IPS DF 6.9 (cell line): ENCODE results near the gene ARSB.
"Not testable (repeated sequence)": the region's sequence is repeated elsewhere in the genome, so short reads cannot be mapped to it uniquely, and the experiment has no call there.

Source experiments
- DNase-seq: peaks from one replicate; pipeline ENCODE4 v3.0.0-alpha.2; 2013; ENCODE audit warnings: low read depth, low spot score
- H3K27ac ChIP-seq: one replicate; pipeline ENCODE4 v1.5.1; 2013; ENCODE audit warnings: low read length, control low read depth
- H3K27me3 ChIP-seq: 2 replicates; pipeline ENCODE4 v1.6.1; 2013; ENCODE audit warnings: mild to moderate bottlenecking, low read length; ENCODE audit not compliant: control insufficient read depth, insufficient read depth
- H3K36me3 ChIP-seq: 2 replicates; pipeline ENCODE4 v1.6.1; 2013; ENCODE audit warnings: low read length; ENCODE audit not compliant: control insufficient read depth, insufficient read depth
- H3K4me1 ChIP-seq: 2 replicates; pipeline ENCODE4 v1.6.1; 2013; ENCODE audit warnings: low read length; ENCODE audit not compliant: control insufficient read depth, insufficient read depth
- H3K4me3 ChIP-seq: 2 replicates; pipeline ENCODE4 v1.5.1; 2013; ENCODE audit warnings: mild to moderate bottlenecking, low read length
- H3K9me3 ChIP-seq: 2 replicates; pipeline ENCODE4 v1.6.1; 2013; ENCODE audit warnings: low read length, inconsistent platforms; ENCODE audit not compliant: control insufficient read depth, insufficient read depth
- WGBS: extraction: QIAGEN DNeasy Blood & Tissue Kit; methylation state at CpG from one replicate; pipeline ENCODE4 v1.1.7; 2013; ENCODE audit warnings: mixed read lengths, missing lambda C conversion rate; ENCODE audit not compliant: insufficient read length, insufficient coverage; 5-methylcytosine and 5-hydroxymethylcytosine counted together

Gene ARSB

GRCh38 chr5:78997090-78997489, 12.0 kb upstream of the ARSB start:
- no CpG with 5 or more reads among the region's 2 CpGs for WGBS
- Histone ChIP-seq H3K27me3 (no peaks in the 10 kb centered on the region), H3K4me1 (no peaks in the 10 kb centered on the region), H3K9me3 (no peaks in the 10 kb centered on the region; the same call in 1 of the 2 replicates), H3K27ac (no peak overlapping the region), H3K36me3 (no peaks in the 10 kb centered on the region), H3K4me3 (no peak overlapping the region)
- no peak for DNase-seq

- H3K27me3 ChIP-seq: no peaks in the 10 kb centered on the region
- DNase-seq: no peak
These were observed 10.5 kb upstream of the ARSB start for GRCh38 chr5:78995521-78996007.

GRCh38 chr5:78993165-78993564, 8.1 kb upstream of the ARSB start:
- no peak overlapping the region for H3K4me3 ChIP-seq
- H3K36me3 ChIP-seq: no peaks in the 10 kb centered on the region
- H3K9me3 ChIP-seq: no peaks in the 10 kb centered on the region; the same call in 1 of the 2 replicates
- no peaks in the 10 kb centered on the region for H3K4me1 ChIP-seq
- no peaks in the 10 kb centered on the region for H3K27me3 ChIP-seq
- no peak for DNase-seq
- no peak overlapping the region for H3K27ac ChIP-seq

More at GRCh38 chr5:78995521-78996007, 10.5 kb upstream of the ARSB start:
- Histone ChIP-seq H3K27ac (no peak overlapping the region), H3K36me3 (no peaks in the 10 kb centered on the region), H3K4me1 (no peaks in the 10 kb centered on the region), H3K9me3 (no peaks in the 10 kb centered on the region; the same call in 1 of the 2 replicates), H3K4me3 (no peak overlapping the region)
- no CpG with 5 or more reads among the region's 2 CpGs for WGBS

GRCh38 chr5:78992146-78992545, 7.0 kb upstream of the ARSB start:
- Histone ChIP-seq H3K4me3 (no peak overlapping the region), H3K27me3 (no peaks in the 10 kb centered on the region), H3K36me3 (no peaks in the 10 kb centered on the region), H3K9me3 (no peaks in the 10 kb centered on the region; the same call in 1 of the 2 replicates), H3K27ac (no peak overlapping the region), H3K4me1 (no peaks in the 10 kb centered on the region)
- WGBS: no CpG with 5 or more reads among the region's 2 CpGs
- no peak for DNase-seq

GRCh38 chr5:78989080-78989479, 4.0 kb upstream of the ARSB start:
- no peak for DNase-seq
- no peaks in the 10 kb centered on the region for H3K36me3 ChIP-seq
- H3K9me3 ChIP-seq: no peaks in the 10 kb centered on the region
- H3K4me1 ChIP-seq: 0 out of 2 replicates have a peak, but pooled peaks cover 2% of the 10 kb centered on the region
- no peak overlapping the region for H3K4me3 ChIP-seq
- WGBS: no CpG with 5 or more reads among the region's 12 CpGs
- H3K27ac ChIP-seq: no peak overlapping the region
- no peaks in the 10 kb centered on the region for H3K27me3 ChIP-seq

GRCh38 chr5:78985725-78986223, 664 bp upstream of the ARSB start:
- no CpG with 5 or more reads among the region's 11 CpGs for WGBS
- DNase-seq: no peak

GRCh38 chr5:78984439-78985115, 533 bp downstream of the ARSB start:
- no peaks in the 10 kb centered on the region for H3K9me3 ChIP-seq
- no peaks in the 10 kb centered on the region for H3K36me3 ChIP-seq
- peaks cover 2% of the 10 kb centered on the region; the same call in 1 of the 2 replicates for H3K4me1 ChIP-seq
- no CpG with 5 or more reads among the region's 79 CpGs for WGBS
- peak; percentile 72 for DNase-seq
- H3K27ac ChIP-seq: no peak overlapping the region
- H3K4me3 ChIP-seq: peak overlapping the region; percentile 77; the same call in 1 of the 2 replicates
- no peaks in the 10 kb centered on the region for H3K27me3 ChIP-seq

More at GRCh38 chr5:78985725-78986223, 664 bp upstream of the ARSB start:
- Histone ChIP-seq H3K27ac (no peak overlapping the region), H3K27me3 (no peaks in the 10 kb centered on the region), H3K4me1 (peaks cover 2% of the 10 kb centered on the region; the same call in 1 of the 2 replicates), H3K9me3 (no peaks in the 10 kb centered on the region), H3K4me3 (peak overlapping the region; percentile 77; the same call in 1 of the 2 replicates), H3K36me3 (no peaks in the 10 kb centered on the region)

- no peak for DNase-seq
- Histone ChIP-seq H3K4me1 (peaks cover 2% of the 10 kb centered on the region; the same call in 1 of the 2 replicates), H3K27me3 (no peaks in the 10 kb centered on the region), H3K36me3 (no peaks in the 10 kb centered on the region), H3K27ac (no peak overlapping the region), H3K4me3 (peak overlapping the region; percentile 77; the same call in 1 of the 2 replicates), H3K9me3 (no peaks in the 10 kb centered on the region)
- no CpG with 5 or more reads among the region's 17 CpGs for WGBS
These were observed 1.3 kb downstream of the ARSB start for GRCh38 chr5:78983601-78984438.

GRCh38 chr5:78983194-78983593, 1.9 kb downstream of the ARSB start:
- not testable (repeated sequence) for H3K4me1 ChIP-seq, H3K4me3 ChIP-seq, H3K27me3 ChIP-seq, DNase-seq, H3K36me3 ChIP-seq, H3K27ac ChIP-seq, H3K9me3 ChIP-seq
- WGBS: no CpG with 5 or more reads among the region's 9 CpGs

GRCh38 chr5:78979909-78980308, 5.2 kb downstream of the ARSB start:
- Histone ChIP-seq H3K4me1 (no peaks in the 10 kb centered on the region; the same call in 1 of the 2 replicates), H3K4me3 (no peak overlapping the region), H3K36me3 (no peaks in the 10 kb centered on the region), H3K9me3 (no peaks in the 10 kb centered on the region), H3K27me3 (no peaks in the 10 kb centered on the region), H3K27ac (no peak overlapping the region)
- no peak for DNase-seq
